Activated B cell treated with CpG ODN at 0.5 μM for 24 hours (primary cell): ENCODE results near the gene HEMK1. TPM values are rescaled to one million over a fixed set of nuclear protein-coding genes. Genes with fewer than 3 reads are reported as not detected.

Source experiments
- ATAC-seq: fragments of 200-7000 bp; cut with Tn5 transposase; one replicate; pipeline ENCODE4 v1.10.0; 2021; ENCODE audit warnings: low read depth, mild to moderate bottlenecking, moderate library complexity
- CTCF ChIA-PET: fragments of 350-600 bp; sonication (Branson Sonifier 250); formaldehyde crosslinking; loops from one replicate; lab custom pipeline; 2021; ENCODE audit warnings: antibody characterized with exemption; lab: Charles Lee
- POLR2A ChIA-PET: fragments of 350-600 bp; sonication (Branson Sonifier 250); formaldehyde crosslinking; loops from one replicate; lab custom pipeline; 2021; ENCODE audit warnings: antibody characterized with exemption; lab: Charles Lee
- DNase-seq: peaks from one replicate; pipeline ENCODE4 v3.0.0; 2022
- H3K27ac Mint-ChIP-seq: one replicate; pipeline ENCODE4 v1.8.0; 2020; ENCODE audit warnings: mixed read lengths
- H3K27me3 Mint-ChIP-seq: one replicate; pipeline ENCODE4 v1.8.0; 2021; ENCODE audit warnings: mixed read lengths
- H3K36me3 Mint-ChIP-seq: one replicate; pipeline ENCODE4 v1.8.0; 2021; ENCODE audit warnings: low read depth, mixed read lengths
- H3K4me1 Mint-ChIP-seq: one replicate; pipeline ENCODE4 v1.8.0; 2021; ENCODE audit warnings: mixed read lengths
- H3K4me3 Mint-ChIP-seq: one replicate; pipeline ENCODE4 v1.8.0; 2020; ENCODE audit warnings: mild to moderate bottlenecking, mixed read lengths
- H3K9me3 Mint-ChIP-seq: one replicate; pipeline ENCODE4 v1.8.0; 2020; ENCODE audit warnings: mixed read lengths
- CTCF ChIP-seq: fragments of 200-600 bp; IDR thresholded peaks from one replicate; pipeline ENCODE4 v1.8.0; 2022; ENCODE audit warnings: antibody characterized with exemption, mild to moderate bottlenecking
- intact Hi-C: fragments of 100-400 bp; cut with micrococcal nuclease; formaldehyde crosslinking; loops from one replicate; pipeline ENCODE4 v1.15.1; 2024
- total RNA-seq: library from RNA; stranded (reverse); gene quantifications from 2 replicates; pipeline ENCODE4 v1.2.3, GENCODE V29; 2022

The HEMK1 gene
- total RNA-seq, result 23.5 and 26.9 TPM in 2 replicates

GRCh38 chr3:50568947-50569749, at the start of gene HEMK1:
TSS of gene HEMK1 (plus strand) at chr3:50569522. CDS start at chr3:50571105, 1,583 bp downstream.
- H3K4me1 Mint-ChIP-seq, result peaks cover 34% of the 10 kb centered on the region
- peak within 1 kb of the TSS; percentile 97 for H3K4me3 Mint-ChIP-seq
- ChIA-PET CTCF (interaction anchor here (0.8 to 9.9 kb wide), 5 partner anchors 17 to 84 kb away, joined by 3 to 245 read pairs (median 11); partner anchors contain the start of genes CISH and MAPKAPK3), POLR2A (interaction anchor here (0.6 to 6.9 kb wide), 26 partner anchors 11 to 1549 kb away, joined by 3 to 125 read pairs (median 5); partner anchors contain the start of genes CACNA2D2, CISH, CYB561D2 and DCAF1)
- no peak for TF ChIP-seq CTCF
- intact Hi-C loops, result loop anchor here (1.0 to 5.0 kb wide), 7 partner anchors 21 to 1118 kb away; partner anchors contain the start of genes HYAL3, NAA80, TEX264 and TMEM115
- ATAC-seq (peak; percentile 74), DNase-seq (peak; percentile 90)
- no peaks in the 10 kb centered on the region for H3K9me3 Mint-ChIP-seq
- no peaks in the 10 kb centered on the region for H3K27me3 Mint-ChIP-seq
- H3K27ac Mint-ChIP-seq, result peak within 1 kb of the TSS; percentile 93
- peaks cover 15% of the 10 kb centered on the region for H3K36me3 Mint-ChIP-seq

GRCh38 chr3:50520849-50521248, 48.5 kb upstream of the HEMK1 start:
- H3K4me1 Mint-ChIP-seq, result peaks cover 14% of the 10 kb centered on the region
- H3K36me3 Mint-ChIP-seq, result no peaks in the 10 kb centered on the region
- H3K27ac Mint-ChIP-seq, result no peak overlapping the region
- intact Hi-C loops, result no loop called here
- TF ChIP-seq CTCF, result no peak
- peaks cover 3% of the 10 kb centered on the region for H3K27me3 Mint-ChIP-seq
- no peak overlapping the region for H3K4me3 Mint-ChIP-seq
- ATAC-seq, result no peak
- DNase-seq, result no peak
- ChIA-PET CTCF (no interaction called here), POLR2A (no interaction called here)
- H3K9me3 Mint-ChIP-seq, result no peaks in the 10 kb centered on the region

GRCh38 chr3:50521572-50521971, 47.8 kb upstream of the HEMK1 start:
- DNase-seq (no peak), ATAC-seq (no peak)
- no peaks in the 10 kb centered on the region for H3K36me3 Mint-ChIP-seq
- POLR2A ChIA-PET, result no interaction called here
- H3K4me3 Mint-ChIP-seq, result no peak overlapping the region
- H3K4me1 Mint-ChIP-seq, result peaks cover 7% of the 10 kb centered on the region
- no peaks in the 10 kb centered on the region for H3K9me3 Mint-ChIP-seq
- intact Hi-C loops, result no loop called here
- peaks cover 3% of the 10 kb centered on the region for H3K27me3 Mint-ChIP-seq
- CTCF ChIA-PET, result interaction anchor here (0.9 kb wide), 1 partner anchor 21 kb away, joined by 3 read pairs; no protein-coding TSS in a partner anchor
- TF ChIP-seq CTCF, result no peak
- H3K27ac Mint-ChIP-seq, result no peak overlapping the region

- Mint-ChIP-seq H3K4me3 (no peak overlapping the region), H3K27ac (no peak overlapping the region), H3K27me3 (peaks cover 10% of the 10 kb centered on the region), H3K36me3 (no peaks in the 10 kb centered on the region), H3K4me1 (peaks cover 3% of the 10 kb centered on the region), H3K9me3 (no peaks in the 10 kb centered on the region)
- intact Hi-C loops, result no loop called here
- no peak for ATAC-seq
- DNase-seq, result no peak
- ChIA-PET POLR2A (no interaction called here), CTCF (interaction anchor here (0.6 to 1.4 kb wide), 3 partner anchors 19 to 331 kb away, joined by 3 to 6 read pairs (median 3); no protein-coding TSS in a partner anchor)
- no peak for TF ChIP-seq CTCF
These were observed 46.0 kb upstream of the HEMK1 start for GRCh38 chr3:50523279-50523811.

GRCh38 chr3:50524746-50525145, 44.6 kb upstream of the HEMK1 start:
- Mint-ChIP-seq H3K4me1 (no peaks in the 10 kb centered on the region), H3K27ac (no peak overlapping the region), H3K9me3 (no peaks in the 10 kb centered on the region), H3K36me3 (no peaks in the 10 kb centered on the region), H3K27me3 (peaks cover 17% of the 10 kb centered on the region), H3K4me3 (no peak overlapping the region)
- no peak for ATAC-seq
- CTCF ChIA-PET, result no interaction called here
- TF ChIP-seq CTCF, result no peak
- DNase-seq, result no peak
- POLR2A ChIA-PET, result no interaction called here
- intact Hi-C loops, result no loop called here
